ENCODE data around the gene SPATA18. TPM values are rescaled to one million over a fixed set of nuclear protein-coding genes. Genes with fewer than 3 reads are reported as not detected.

The SPATA18 gene
- total and polyA plus RNA-seq, 2 of the 8 experiments (the other 6 are each of a cell fraction or from before 2014, with no cell fraction given) = 1.4 to 2.4 TPM

DNA sequence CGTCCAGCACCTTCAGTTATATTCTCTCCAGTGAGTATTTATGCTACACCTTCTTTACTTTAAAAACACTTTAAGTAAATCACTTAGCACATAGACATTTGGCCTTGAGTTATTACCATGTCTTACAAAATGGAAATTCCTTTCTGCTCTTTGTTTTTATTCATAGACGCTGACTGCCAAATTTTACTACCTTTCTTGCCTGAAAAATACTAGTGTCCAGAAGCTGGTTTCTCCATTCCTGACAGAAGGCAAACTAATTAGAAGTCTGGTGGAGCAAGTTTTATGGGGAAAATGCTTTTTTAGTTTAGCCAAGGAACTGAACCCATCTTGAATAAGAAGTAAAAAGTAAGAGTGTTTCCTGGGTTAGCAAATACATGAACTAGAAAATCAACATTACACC is 65.5 kb downstream of the SPATA18 start (continued):
- TF ChIP-seq SAP30 (IDR thresholded peaks at IDR 0.05; ENCODE audit: insufficient read depth, insufficient replicate concordance, low read length) = no peak
- no peak for TF ChIP-seq SIRT6 (IDR thresholded peaks at IDR 0.05; ENCODE audit: low read length)
- TF ChIP-seq NRF1 (IDR thresholded peaks at IDR 0.05; ENCODE audit: low read depth, low read length) = no peak
- no peak for TF ChIP-seq RNF2 (IDR thresholded peaks at IDR 0.05; ENCODE audit: borderline replicate concordance, low read depth, low read length, missing control alignments, poor library complexity, severe bottlenecking)
- no peak for TF ChIP-seq SP2 (IDR thresholded peaks at IDR 0.05; ENCODE audit: low read length)
- no peak for TF ChIP-seq CHD1 (IDR thresholded peaks at IDR 0.05; ENCODE audit: low read depth, low read length)

Measured in H1 (cell line).